WTC11 (cell line): ENCODE results near the gene GGTLC2.
"Not testable (repeated sequence)": the region's sequence is repeated elsewhere in the genome, so short reads cannot be mapped to it uniquely, and the experiment has no call there.

ENCODE experiments used
- FOXP1 ChIP-seq: sonication (generic); formaldehyde crosslinking; IDR thresholded peaks from 2 replicates; pipeline ENCODE4 v1.8.0; 2022; ENCODE audit warnings: missing genetic modification reagents, mild to moderate bottlenecking, moderate library complexity, borderline replicate concordance
- GABPB1 ChIP-seq: sonication (generic); formaldehyde crosslinking; IDR thresholded peaks from 2 replicates; pipeline ENCODE4 v1.8.1; 2023; ENCODE audit warnings: mild to moderate bottlenecking, missing genetic modification reagents
- KAT7 ChIP-seq: sonication (generic); formaldehyde crosslinking; IDR thresholded peaks from 2 replicates; pipeline ENCODE4 v1.8.1; 2023; ENCODE audit warnings: missing genetic modification reagents, mild to moderate bottlenecking, borderline replicate concordance
- NR2C2 ChIP-seq: sonication (generic); formaldehyde crosslinking; IDR thresholded peaks from 2 replicates; pipeline ENCODE4 v1.8.0; 2022; ENCODE audit warnings: mild to moderate bottlenecking, missing genetic modification reagents
- SP1 ChIP-seq: sonication (generic); formaldehyde crosslinking; conservative IDR thresholded peaks from 2 replicates; pipeline ENCODE4 v1.8.1; 2022; ENCODE audit warnings: missing genetic modification reagents
- ZNF219 ChIP-seq: sonication (generic); formaldehyde crosslinking; IDR thresholded peaks from 2 replicates; pipeline ENCODE4 v1.8.0; 2023; ENCODE audit warnings: missing genetic modification reagents, mild to moderate bottlenecking, borderline replicate concordance
- TF ChIP-seq, protein P1 (sequence below): fragments of 200-600 bp; IDR thresholded peaks from 2 replicates; pipeline ENCODE4 v1.8.0; 2022; ENCODE audit warnings: antibody characterized with exemption
- TF ChIP-seq, protein P2 (sequence below): sonication (generic); formaldehyde crosslinking; IDR thresholded peaks from 2 replicates; pipeline ENCODE4 v1.8.1; 2023; ENCODE audit warnings: mild to moderate bottlenecking, missing genetic modification reagents, borderline replicate concordance
- TF ChIP-seq, protein P3 (sequence below): sonication (generic); formaldehyde crosslinking; IDR thresholded peaks from 2 replicates; pipeline ENCODE4 v1.8.0; 2022; ENCODE audit warnings: mild to moderate bottlenecking, missing genetic modification reagents
- TF ChIP-seq, protein P4 (sequence below): sonication (generic); formaldehyde crosslinking; IDR thresholded peaks from 2 replicates; pipeline ENCODE4 v1.8.0; 2022; ENCODE audit warnings: mild to moderate bottlenecking, missing genetic modification reagents
- TF ChIP-seq, protein P5 (sequence below): sonication (generic); formaldehyde crosslinking; IDR thresholded peaks from 2 replicates; pipeline ENCODE4 v1.8.1; 2023; ENCODE audit warnings: mild to moderate bottlenecking, missing genetic modification reagents, moderate library complexity
- TF ChIP-seq, protein P6 (sequence below): sonication (generic); formaldehyde crosslinking; conservative IDR thresholded peaks from 2 replicates; pipeline ENCODE4 v1.8.1; 2022; ENCODE audit warnings: mild to moderate bottlenecking, missing genetic modification reagents
- TF ChIP-seq, protein P7 (sequence below): sonication (generic); formaldehyde crosslinking; IDR thresholded peaks from 2 replicates; pipeline ENCODE4 v1.8.1; 2022; ENCODE audit warnings: low read depth, missing genetic modification reagents, borderline replicate concordance

DNA sequence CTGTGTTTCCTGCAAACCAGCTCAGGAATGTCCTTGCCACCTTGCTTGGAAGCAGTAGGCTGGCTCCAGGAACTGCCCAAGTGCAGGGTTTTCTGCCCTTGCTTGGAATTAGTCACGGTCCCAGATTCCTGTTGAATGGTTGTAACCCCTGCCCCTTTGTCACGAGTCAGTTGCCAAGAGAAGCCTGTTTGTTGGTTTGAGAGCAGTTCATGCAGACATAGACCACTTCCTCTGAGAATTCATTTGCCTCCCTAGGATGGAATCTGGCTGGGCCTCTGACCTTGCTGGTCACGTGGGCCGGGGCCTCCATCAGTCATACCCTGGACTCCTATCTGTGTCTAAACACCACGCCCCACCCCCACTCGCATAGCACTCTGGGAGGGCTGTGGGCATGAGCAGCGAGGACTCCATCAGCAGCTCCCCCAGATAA lies 13.2 kb upstream of the GGTLC2 start:
- not testable (repeated sequence) for TF ChIP-seq KAT7; GABPB1; NR2C2 (CRISPR knock-in tag); ZNF219; SP1; FOXP1 (CRISPR knock-in tag)
- TF ChIP-seq, protein P1, sequence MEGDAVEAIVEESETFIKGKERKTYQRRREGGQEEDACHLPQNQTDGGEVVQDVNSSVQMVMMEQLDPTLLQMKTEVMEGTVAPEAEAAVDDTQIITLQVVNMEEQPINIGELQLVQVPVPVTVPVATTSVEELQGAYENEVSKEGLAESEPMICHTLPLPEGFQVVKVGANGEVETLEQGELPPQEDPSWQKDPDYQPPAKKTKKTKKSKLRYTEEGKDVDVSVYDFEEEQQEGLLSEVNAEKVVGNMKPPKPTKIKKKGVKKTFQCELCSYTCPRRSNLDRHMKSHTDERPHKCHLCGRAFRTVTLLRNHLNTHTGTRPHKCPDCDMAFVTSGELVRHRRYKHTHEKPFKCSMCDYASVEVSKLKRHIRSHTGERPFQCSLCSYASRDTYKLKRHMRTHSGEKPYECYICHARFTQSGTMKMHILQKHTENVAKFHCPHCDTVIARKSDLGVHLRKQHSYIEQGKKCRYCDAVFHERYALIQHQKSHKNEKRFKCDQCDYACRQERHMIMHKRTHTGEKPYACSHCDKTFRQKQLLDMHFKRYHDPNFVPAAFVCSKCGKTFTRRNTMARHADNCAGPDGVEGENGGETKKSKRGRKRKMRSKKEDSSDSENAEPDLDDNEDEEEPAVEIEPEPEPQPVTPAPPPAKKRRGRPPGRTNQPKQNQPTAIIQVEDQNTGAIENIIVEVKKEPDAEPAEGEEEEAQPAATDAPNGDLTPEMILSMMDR, result not testable (repeated sequence)
- TF ChIP-seq, protein P2, sequence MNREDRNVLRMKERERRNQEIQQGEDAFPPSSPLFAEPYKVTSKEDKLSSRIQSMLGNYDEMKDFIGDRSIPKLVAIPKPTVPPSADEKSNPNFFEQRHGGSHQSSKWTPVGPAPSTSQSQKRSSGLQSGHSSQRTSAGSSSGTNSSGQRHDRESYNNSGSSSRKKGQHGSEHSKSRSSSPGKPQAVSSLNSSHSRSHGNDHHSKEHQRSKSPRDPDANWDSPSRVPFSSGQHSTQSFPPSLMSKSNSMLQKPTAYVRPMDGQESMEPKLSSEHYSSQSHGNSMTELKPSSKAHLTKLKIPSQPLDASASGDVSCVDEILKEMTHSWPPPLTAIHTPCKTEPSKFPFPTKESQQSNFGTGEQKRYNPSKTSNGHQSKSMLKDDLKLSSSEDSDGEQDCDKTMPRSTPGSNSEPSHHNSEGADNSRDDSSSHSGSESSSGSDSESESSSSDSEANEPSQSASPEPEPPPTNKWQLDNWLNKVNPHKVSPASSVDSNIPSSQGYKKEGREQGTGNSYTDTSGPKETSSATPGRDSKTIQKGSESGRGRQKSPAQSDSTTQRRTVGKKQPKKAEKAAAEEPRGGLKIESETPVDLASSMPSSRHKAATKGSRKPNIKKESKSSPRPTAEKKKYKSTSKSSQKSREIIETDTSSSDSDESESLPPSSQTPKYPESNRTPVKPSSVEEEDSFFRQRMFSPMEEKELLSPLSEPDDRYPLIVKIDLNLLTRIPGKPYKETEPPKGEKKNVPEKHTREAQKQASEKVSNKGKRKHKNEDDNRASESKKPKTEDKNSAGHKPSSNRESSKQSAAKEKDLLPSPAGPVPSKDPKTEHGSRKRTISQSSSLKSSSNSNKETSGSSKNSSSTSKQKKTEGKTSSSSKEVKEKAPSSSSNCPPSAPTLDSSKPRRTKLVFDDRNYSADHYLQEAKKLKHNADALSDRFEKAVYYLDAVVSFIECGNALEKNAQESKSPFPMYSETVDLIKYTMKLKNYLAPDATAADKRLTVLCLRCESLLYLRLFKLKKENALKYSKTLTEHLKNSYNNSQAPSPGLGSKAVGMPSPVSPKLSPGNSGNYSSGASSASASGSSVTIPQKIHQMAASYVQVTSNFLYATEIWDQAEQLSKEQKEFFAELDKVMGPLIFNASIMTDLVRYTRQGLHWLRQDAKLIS (CRISPR knock-in tag), result not testable (repeated sequence)
- TF ChIP-seq, protein P3, sequence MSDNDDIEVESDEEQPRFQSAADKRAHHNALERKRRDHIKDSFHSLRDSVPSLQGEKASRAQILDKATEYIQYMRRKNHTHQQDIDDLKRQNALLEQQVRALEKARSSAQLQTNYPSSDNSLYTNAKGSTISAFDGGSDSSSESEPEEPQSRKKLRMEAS (CRISPR knock-in tag), result not testable (repeated sequence)
- TF ChIP-seq, protein P4, sequence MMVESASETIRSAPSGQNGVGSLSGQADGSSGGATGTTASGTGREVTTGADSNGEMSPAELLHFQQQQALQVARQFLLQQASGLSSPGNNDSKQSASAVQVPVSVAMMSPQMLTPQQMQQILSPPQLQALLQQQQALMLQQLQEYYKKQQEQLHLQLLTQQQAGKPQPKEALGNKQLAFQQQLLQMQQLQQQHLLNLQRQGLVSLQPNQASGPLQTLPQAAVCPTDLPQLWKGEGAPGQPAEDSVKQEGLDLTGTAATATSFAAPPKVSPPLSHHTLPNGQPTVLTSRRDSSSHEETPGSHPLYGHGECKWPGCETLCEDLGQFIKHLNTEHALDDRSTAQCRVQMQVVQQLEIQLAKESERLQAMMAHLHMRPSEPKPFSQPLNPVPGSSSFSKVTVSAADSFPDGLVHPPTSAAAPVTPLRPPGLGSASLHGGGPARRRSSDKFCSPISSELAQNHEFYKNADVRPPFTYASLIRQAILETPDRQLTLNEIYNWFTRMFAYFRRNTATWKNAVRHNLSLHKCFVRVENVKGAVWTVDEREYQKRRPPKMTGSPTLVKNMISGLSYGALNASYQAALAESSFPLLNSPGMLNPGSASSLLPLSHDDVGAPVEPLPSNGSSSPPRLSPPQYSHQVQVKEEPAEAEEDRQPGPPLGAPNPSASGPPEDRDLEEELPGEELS (CRISPR knock-in tag), result not testable (repeated sequence)
- TF ChIP-seq, protein P5, sequence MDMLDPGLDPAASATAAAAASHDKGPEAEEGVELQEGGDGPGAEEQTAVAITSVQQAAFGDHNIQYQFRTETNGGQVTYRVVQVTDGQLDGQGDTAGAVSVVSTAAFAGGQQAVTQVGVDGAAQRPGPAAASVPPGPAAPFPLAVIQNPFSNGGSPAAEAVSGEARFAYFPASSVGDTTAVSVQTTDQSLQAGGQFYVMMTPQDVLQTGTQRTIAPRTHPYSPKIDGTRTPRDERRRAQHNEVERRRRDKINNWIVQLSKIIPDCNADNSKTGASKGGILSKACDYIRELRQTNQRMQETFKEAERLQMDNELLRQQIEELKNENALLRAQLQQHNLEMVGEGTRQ (CRISPR knock-in tag), result not testable (repeated sequence)
- TF ChIP-seq, protein P6, sequence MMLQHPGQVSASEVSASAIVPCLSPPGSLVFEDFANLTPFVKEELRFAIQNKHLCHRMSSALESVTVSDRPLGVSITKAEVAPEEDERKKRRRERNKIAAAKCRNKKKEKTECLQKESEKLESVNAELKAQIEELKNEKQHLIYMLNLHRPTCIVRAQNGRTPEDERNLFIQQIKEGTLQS (CRISPR knock-in tag), result not testable (repeated sequence)
- TF ChIP-seq, protein P7, sequence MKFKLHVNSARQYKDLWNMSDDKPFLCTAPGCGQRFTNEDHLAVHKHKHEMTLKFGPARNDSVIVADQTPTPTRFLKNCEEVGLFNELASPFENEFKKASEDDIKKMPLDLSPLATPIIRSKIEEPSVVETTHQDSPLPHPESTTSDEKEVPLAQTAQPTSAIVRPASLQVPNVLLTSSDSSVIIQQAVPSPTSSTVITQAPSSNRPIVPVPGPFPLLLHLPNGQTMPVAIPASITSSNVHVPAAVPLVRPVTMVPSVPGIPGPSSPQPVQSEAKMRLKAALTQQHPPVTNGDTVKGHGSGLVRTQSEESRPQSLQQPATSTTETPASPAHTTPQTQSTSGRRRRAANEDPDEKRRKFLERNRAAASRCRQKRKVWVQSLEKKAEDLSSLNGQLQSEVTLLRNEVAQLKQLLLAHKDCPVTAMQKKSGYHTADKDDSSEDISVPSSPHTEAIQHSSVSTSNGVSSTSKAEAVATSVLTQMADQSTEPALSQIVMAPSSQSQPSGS (CRISPR knock-in tag), result not testable (repeated sequence)
